Stimulated activated naive B cell treated with anti-CD40 and anti-IgM and Interleukin-4, amounts not matched to agents 10 μg/mL and 1 μg/mL and 100 μg/mL, for 72 hours (primary cell): ENCODE data around the gene GRM5.
"Not testable (repeated sequence)": the region's sequence is repeated elsewhere in the genome, so short reads cannot be mapped to it uniquely, and the experiment has no call there.

Experiments used
- ATAC-seq, 2 donors: fragments of 150-1000 bp; cut with Tn5 transposase; replicated peaks; 2 replicates each; pipeline ENCODE4 v1.10.0; 2021; ENCODE audit warnings: moderate library complexity in 1 of 2
- DNase-seq: peaks from one replicate; pipeline ENCODE4 v3.0.0; 2021
- H3K27ac Mint-ChIP-seq: one replicate; pipeline ENCODE4 v1.8.0; 2022; ENCODE audit warnings: mild to moderate bottlenecking, mixed read lengths
- H3K27me3 Mint-ChIP-seq, 2 donors: one replicate each; pipeline ENCODE4 v1.8.0; 2022; ENCODE audit warnings: mixed read lengths in 2 of 2
- H3K36me3 Mint-ChIP-seq, 2 donors: one replicate each; pipeline ENCODE4 v1.8.0; 2022; ENCODE audit warnings: mixed read lengths in 2 of 2, mild to moderate bottlenecking in 1 of 2
- H3K4me1 Mint-ChIP-seq, 2 donors: one replicate each; pipeline ENCODE4 v1.8.0; 2022; ENCODE audit warnings: mixed read lengths in 2 of 2, mild to moderate bottlenecking in 1 of 2
- H3K4me3 Mint-ChIP-seq, 2 donors: one replicate each; pipeline ENCODE4 v1.8.0; 2022; ENCODE audit warnings: mild to moderate bottlenecking in 2 of 2, mixed read lengths in 2 of 2, moderate library complexity in 1 of 2
- H3K9me3 Mint-ChIP-seq, 2 donors: one replicate each; pipeline ENCODE4 v1.8.0; 2022; ENCODE audit warnings: mixed read lengths in 2 of 2, mild to moderate bottlenecking in 1 of 2

The GRM5 gene

GRCh38 chr11:89065651-89066201, at the start of gene GRM5:
Gene GRM5 (minus strand): TSS chr11:89065982. CDS start chr11:89047872, 18,110 bp downstream.
- not testable (repeated sequence) for H3K27ac Mint-ChIP-seq, H3K9me3 Mint-ChIP-seq, H3K4me3 Mint-ChIP-seq, ATAC-seq, DNase-seq, H3K36me3 Mint-ChIP-seq, H3K4me1 Mint-ChIP-seq
- H3K27me3 Mint-ChIP-seq: peaks cover 23 to 42% of the 10 kb centered on the region in 2 donors

GRCh38 chr11:89097956-89098355, 32.2 kb upstream of the GRM5 start:
- H3K4me1 Mint-ChIP-seq, H3K4me3 Mint-ChIP-seq, DNase-seq, H3K9me3 Mint-ChIP-seq, H3K27ac Mint-ChIP-seq, H3K27me3 Mint-ChIP-seq, H3K36me3 Mint-ChIP-seq: not testable (repeated sequence)
- ATAC-seq: peak; percentile 47 to 55

GRCh38 chr11:89093806-89094205, 28.0 kb upstream of the GRM5 start:
- ATAC-seq, H3K4me1 Mint-ChIP-seq, H3K27me3 Mint-ChIP-seq, H3K27ac Mint-ChIP-seq, H3K36me3 Mint-ChIP-seq, H3K4me3 Mint-ChIP-seq, DNase-seq: not testable (repeated sequence)
- H3K9me3 Mint-ChIP-seq: peaks cover 10 to 13% of the 10 kb centered on the region in 2 donors

GRCh38 chr11:89084951-89085350, 19.2 kb upstream of the GRM5 start:
- H3K36me3 Mint-ChIP-seq, H3K4me1 Mint-ChIP-seq, DNase-seq, H3K4me3 Mint-ChIP-seq, H3K9me3 Mint-ChIP-seq, ATAC-seq, H3K27me3 Mint-ChIP-seq, H3K27ac Mint-ChIP-seq: not testable (repeated sequence)

- H3K27ac Mint-ChIP-seq, H3K36me3 Mint-ChIP-seq, H3K4me1 Mint-ChIP-seq, H3K9me3 Mint-ChIP-seq, DNase-seq, H3K4me3 Mint-ChIP-seq, H3K27me3 Mint-ChIP-seq, ATAC-seq: not testable (repeated sequence)
These were observed 5.1 kb upstream of the GRM5 start for GRCh38 chr11:89070911-89071310.

- H3K36me3 Mint-ChIP-seq: no peaks in the 10 kb centered on the region
- H3K4me3 Mint-ChIP-seq: no peak overlapping the region
- no peak overlapping the region for H3K27ac Mint-ChIP-seq
- H3K4me1 Mint-ChIP-seq: no peaks in the 10 kb centered on the region
- peaks cover 23 to 42% of the 10 kb centered on the region in 2 donors for H3K27me3 Mint-ChIP-seq
- DNase-seq (no peak), ATAC-seq (no peak)
- H3K9me3 Mint-ChIP-seq: no peaks in the 10 kb centered on the region
These were observed 1.5 kb upstream of the GRM5 start for GRCh38 chr11:89067264-89067663.

- ATAC-seq (no peak), DNase-seq (no peak)
- H3K4me1 Mint-ChIP-seq: no peaks in the 10 kb centered on the region
- no peaks in the 10 kb centered on the region for H3K36me3 Mint-ChIP-seq
- no peak overlapping the region for H3K4me3 Mint-ChIP-seq
- no peaks in the 10 kb centered on the region for H3K9me3 Mint-ChIP-seq
- peaks cover 23 to 42% of the 10 kb centered on the region in 2 donors for H3K27me3 Mint-ChIP-seq
- no peak overlapping the region for H3K27ac Mint-ChIP-seq
These were observed 716 bp downstream of the GRM5 start for GRCh38 chr11:89065066-89065465.

GRCh38 chr11:89063481-89063951, 2.3 kb downstream of the GRM5 start:
- not testable (repeated sequence) for H3K4me3 Mint-ChIP-seq, H3K27ac Mint-ChIP-seq, H3K36me3 Mint-ChIP-seq, ATAC-seq, H3K4me1 Mint-ChIP-seq, H3K9me3 Mint-ChIP-seq, DNase-seq
- H3K27me3 Mint-ChIP-seq: peaks cover 23 to 42% of the 10 kb centered on the region in 2 donors

- H3K27me3 Mint-ChIP-seq: peaks cover 23 to 42% of the 10 kb centered on the region in 2 donors
- not testable (repeated sequence) for H3K9me3 Mint-ChIP-seq, H3K4me1 Mint-ChIP-seq, DNase-seq, H3K4me3 Mint-ChIP-seq, H3K36me3 Mint-ChIP-seq, H3K27ac Mint-ChIP-seq
- peak in 1 of 2 donors; percentile 10 for ATAC-seq
These were observed 2.9 kb downstream of the GRM5 start for GRCh38 chr11:89062771-89063298.

GRCh38 chr11:89061839-89062238, 3.9 kb downstream of the GRM5 start:
- not testable (repeated sequence) for ATAC-seq, H3K27ac Mint-ChIP-seq, H3K4me3 Mint-ChIP-seq, H3K36me3 Mint-ChIP-seq, H3K4me1 Mint-ChIP-seq, DNase-seq, H3K9me3 Mint-ChIP-seq
- peaks cover 20 to 38% of the 10 kb centered on the region in 2 donors for H3K27me3 Mint-ChIP-seq

- not testable (repeated sequence) for DNase-seq, H3K9me3 Mint-ChIP-seq, H3K4me3 Mint-ChIP-seq, H3K27me3 Mint-ChIP-seq, H3K27ac Mint-ChIP-seq, ATAC-seq, H3K36me3 Mint-ChIP-seq, H3K4me1 Mint-ChIP-seq
These were observed 8.4 kb downstream of the GRM5 start for GRCh38 chr11:89057406-89057805.

GRCh38 chr11:89052220-89052619, 13.6 kb downstream of the GRM5 start:
- peaks cover 0 to 9% of the 10 kb centered on the region in 2 donors for H3K9me3 Mint-ChIP-seq
- no peak overlapping the region for H3K27ac Mint-ChIP-seq
- no peaks in the 10 kb centered on the region for H3K27me3 Mint-ChIP-seq
- H3K36me3 Mint-ChIP-seq: no peaks in the 10 kb centered on the region
- ATAC-seq (no peak), DNase-seq (no peak)
- H3K4me3 Mint-ChIP-seq: no peak overlapping the region
- no peaks in the 10 kb centered on the region for H3K4me1 Mint-ChIP-seq

GRCh38 chr11:89047159-89047558, 18.6 kb downstream of the GRM5 start:
- not testable (repeated sequence) for ATAC-seq, H3K27me3 Mint-ChIP-seq, H3K9me3 Mint-ChIP-seq, DNase-seq, H3K36me3 Mint-ChIP-seq, H3K4me1 Mint-ChIP-seq, H3K27ac Mint-ChIP-seq, H3K4me3 Mint-ChIP-seq

GRCh38 chr11:89043861-89044588, 21.8 kb downstream of the GRM5 start:
- ATAC-seq, H3K4me1 Mint-ChIP-seq, DNase-seq, H3K9me3 Mint-ChIP-seq, H3K36me3 Mint-ChIP-seq, H3K27ac Mint-ChIP-seq, H3K27me3 Mint-ChIP-seq, H3K4me3 Mint-ChIP-seq: not testable (repeated sequence)

- ATAC-seq, DNase-seq, H3K27ac Mint-ChIP-seq, H3K27me3 Mint-ChIP-seq, H3K4me1 Mint-ChIP-seq, H3K9me3 Mint-ChIP-seq, H3K36me3 Mint-ChIP-seq, H3K4me3 Mint-ChIP-seq: not testable (repeated sequence)
These were observed 36.1 kb downstream of the GRM5 start for GRCh38 chr11:89029671-89030070.
